B cell (primary cell): ENCODE measurements around the gene SPACA5B.

Source experiments
- EZH2 ChIP-seq: IDR thresholded peaks from 2 replicates; pipeline ENCODE4 v1.6.1; 2012; ENCODE audit warnings: borderline replicate concordance, low read depth, mild to moderate bottlenecking, moderate library complexity, low read length; ENCODE audit not compliant: insufficient read depth, poor library complexity, severe bottlenecking
- TF ChIP-seq, protein P1 (sequence below): fragments of 200-600 bp; IDR thresholded peaks from one replicate; pipeline ENCODE4 v1.8.0; 2022; ENCODE audit warnings: antibody characterized with exemption, mild to moderate bottlenecking

DNA sequence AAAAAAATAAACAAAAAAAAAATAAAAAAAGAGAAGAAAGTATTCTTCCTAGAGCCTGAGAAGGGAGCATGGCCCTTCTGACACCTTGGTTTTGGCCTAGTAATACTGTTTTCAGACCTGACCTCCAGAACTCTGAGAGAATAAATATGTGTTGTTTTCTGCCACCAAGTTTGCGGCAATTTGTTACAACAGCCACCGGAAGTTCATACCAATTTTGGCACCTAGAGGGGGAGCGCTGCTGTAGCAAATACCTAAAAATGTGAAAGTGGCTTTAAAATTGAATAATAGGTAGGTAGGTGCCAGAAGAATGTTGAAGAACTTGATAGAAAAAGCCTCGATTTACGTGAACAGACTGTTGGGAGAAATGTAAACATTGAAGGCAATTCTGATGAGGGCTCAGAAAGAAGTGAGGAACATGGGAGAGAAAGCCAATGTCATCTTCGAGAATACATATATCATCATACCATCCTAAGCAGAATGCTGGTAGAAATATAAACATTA lies 27.5 kb upstream of the SPACA5B start:
- TF ChIP-seq EZH2, result no peak
- TF ChIP-seq, protein P1, sequence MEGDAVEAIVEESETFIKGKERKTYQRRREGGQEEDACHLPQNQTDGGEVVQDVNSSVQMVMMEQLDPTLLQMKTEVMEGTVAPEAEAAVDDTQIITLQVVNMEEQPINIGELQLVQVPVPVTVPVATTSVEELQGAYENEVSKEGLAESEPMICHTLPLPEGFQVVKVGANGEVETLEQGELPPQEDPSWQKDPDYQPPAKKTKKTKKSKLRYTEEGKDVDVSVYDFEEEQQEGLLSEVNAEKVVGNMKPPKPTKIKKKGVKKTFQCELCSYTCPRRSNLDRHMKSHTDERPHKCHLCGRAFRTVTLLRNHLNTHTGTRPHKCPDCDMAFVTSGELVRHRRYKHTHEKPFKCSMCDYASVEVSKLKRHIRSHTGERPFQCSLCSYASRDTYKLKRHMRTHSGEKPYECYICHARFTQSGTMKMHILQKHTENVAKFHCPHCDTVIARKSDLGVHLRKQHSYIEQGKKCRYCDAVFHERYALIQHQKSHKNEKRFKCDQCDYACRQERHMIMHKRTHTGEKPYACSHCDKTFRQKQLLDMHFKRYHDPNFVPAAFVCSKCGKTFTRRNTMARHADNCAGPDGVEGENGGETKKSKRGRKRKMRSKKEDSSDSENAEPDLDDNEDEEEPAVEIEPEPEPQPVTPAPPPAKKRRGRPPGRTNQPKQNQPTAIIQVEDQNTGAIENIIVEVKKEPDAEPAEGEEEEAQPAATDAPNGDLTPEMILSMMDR, result no peak
